Heart left ventricle (tissue), 16 donors: ENCODE data around the gene BAIAP2L2. TPM values are rescaled to one million over a fixed set of nuclear protein-coding genes. Genes with fewer than 3 reads are reported as not detected.

ENCODE experiments used
- ATAC-seq, 4 donors: fragments of 200-7000 bp; cut with Tn5 transposase; one replicate each; pipeline ENCODE4 v1.9.1; 2020 to 2022; ENCODE audit warnings: moderate library complexity in 4 of 4, mild to moderate bottlenecking in 3 of 4, moderate number of reproducible peaks in 1 of 4
- DNase-seq, 5 donors: peaks; one replicate each; pipeline ENCODE4 v3.0.0-alpha.2; 2020
- H3K27ac ChIP-seq, 12 donors: fragments of 200-600 bp; sonication (generic) in 4 of 12; one replicate each; pipeline versions ENCODE4 v1.5.0 to v1.8.0; 2016 to 2022; ENCODE audit warnings: mild to moderate bottlenecking in 2 of 12
- H3K27me3 ChIP-seq, 9 donors: fragments of 200-600 bp; sonication (generic) in 2 of 9; one replicate each; pipeline versions ENCODE4 v1.5.1 to v1.8.0; 2016 to 2022; ENCODE audit warnings: mild to moderate bottlenecking in 3 of 9
- H3K36me3 ChIP-seq, 9 donors: fragments of 200-600 bp; sonication (generic) in 2 of 9; one replicate each; pipeline versions ENCODE4 v1.5.0 to v1.8.0; 2018 to 2022; ENCODE audit warnings: mild to moderate bottlenecking in 2 of 9
- H3K4me1 ChIP-seq, 12 donors: fragments of 200-600 bp; sonication (generic) in 4 of 12; one replicate each; pipeline versions ENCODE4 v1.5.0 to v1.8.0; 2016 to 2022; ENCODE audit warnings: mild to moderate bottlenecking in 3 of 12
- H3K4me3 ChIP-seq, 12 donors: fragments of 200-600 bp; sonication (generic) in 4 of 12; one replicate each; pipeline versions ENCODE4 v1.5.0 to v1.8.0; 2017 to 2022; ENCODE audit warnings: mild to moderate bottlenecking in 9 of 12, moderate library complexity in 4 of 12
- H3K9me3 ChIP-seq, 12 donors: fragments of 200-600 bp; sonication (generic) in 4 of 12; one replicate each; pipeline versions ENCODE4 v1.5.0 to v1.8.0; 2016 to 2022; ENCODE audit warnings: mild to moderate bottlenecking in 1 of 12
- CTCF ChIP-seq, 12 donors: fragments of 200-600 bp; sonication (generic) in 4 of 12; IDR thresholded peaks; one replicate each; pipeline versions ENCODE4 v1.5.0 to v1.8.0; 2018 to 2022; ENCODE audit warnings: antibody characterized with exemption in 12 of 12, mild to moderate bottlenecking in 5 of 12
- POLR2A ChIP-seq, 2 donors: fragments of 450-650 bp; IDR thresholded peaks; one replicate each; pipeline ENCODE4 v1.6.1; 2017; ENCODE audit warnings: antibody characterized with exemption in 2 of 2, mild to moderate bottlenecking in 2 of 2, moderate library complexity in 2 of 2
- WGBS, 4 donors: extraction: QIAGEN DNeasy Blood & Tissue Kit in 2 of 4; methylation state at CpG; one replicate each; pipeline versions ENCODE4 v1.1.5 to v1.1.7; 2013 to 2018; 5-methylcytosine and 5-hydroxymethylcytosine counted together
- intact Hi-C, 10 donors: fragments of 100-400 bp; cut with DNase I; formaldehyde crosslinking; loops; one replicate each; pipeline versions ENCODE4 v1.11.1 to v1.14.2; 2022
- polyA plus RNA-seq, 2 donors: library from polyadenylated mRNA; stranded (reverse); fragments of 200-250 nt; gene quantifications; one replicate each; pipeline ENCODE4 v1.2.3, GENCODE V29; 2013
- total RNA-seq, 9 donors: library from RNA; depleted of rRNA in 2 of 9; stranded (reverse); fragments of >200 nt in 2 of 9; fragmentation: NEBNext Ultra II Directional in 3 of 9; extraction: Animal tissue kit (Norgen Biotek cat#: 25700) in 3 of 9; gene quantifications; one replicate each; pipeline versions ENCODE4 v1.1.0 to v1.2.4, GENCODE V29; 2016 to 2023
- donor health status: ischemic (EF 13 %, LVEDD 7.1; RV severe dilation, severe dysfunction).
- donor health status: healthy with polysubstance abuse.
- donor health status: DM: no; HTN: yes; CAD: no.
- donor health status: DM: no; HTN: no; CAD: no.
- donor health status: ischemic (EF 25% LVEDD 6.9; RV normal size, moderate dysfunction).
- donor health status: ischemic (EF 25% LVEDD 5.7; RV mildly dilated, moderate dysfunction).
- donor health status: healthy.
- donor health status: DM: yes; HTN: yes; CAD: no.
- donor health status: ischemic (EF 35%, LVEDD 5.7; RV mildly dilated, moderate dysfunction).
- donor health status: nonischemic (EF 11% LVEDD 7.7; RV severe dilation, severe dysfunction).
- donor health status: DM: yes; HTN: yes; CAD: no.
- donor health status: PGD.
- donor health status: ischemic (EF 29% LVEDD 5.4; RV normal size, mild dysfunction).
- donor health status: nonischemic (EF 23%, LVEDD 6.1; RV moderate dilation, normal function).

BAIAP2L2 gene
- total and polyA plus RNA-seq, 11 donors = 0.09 to 0.30 (median 0.22) TPM; not detected in 1

DNA sequence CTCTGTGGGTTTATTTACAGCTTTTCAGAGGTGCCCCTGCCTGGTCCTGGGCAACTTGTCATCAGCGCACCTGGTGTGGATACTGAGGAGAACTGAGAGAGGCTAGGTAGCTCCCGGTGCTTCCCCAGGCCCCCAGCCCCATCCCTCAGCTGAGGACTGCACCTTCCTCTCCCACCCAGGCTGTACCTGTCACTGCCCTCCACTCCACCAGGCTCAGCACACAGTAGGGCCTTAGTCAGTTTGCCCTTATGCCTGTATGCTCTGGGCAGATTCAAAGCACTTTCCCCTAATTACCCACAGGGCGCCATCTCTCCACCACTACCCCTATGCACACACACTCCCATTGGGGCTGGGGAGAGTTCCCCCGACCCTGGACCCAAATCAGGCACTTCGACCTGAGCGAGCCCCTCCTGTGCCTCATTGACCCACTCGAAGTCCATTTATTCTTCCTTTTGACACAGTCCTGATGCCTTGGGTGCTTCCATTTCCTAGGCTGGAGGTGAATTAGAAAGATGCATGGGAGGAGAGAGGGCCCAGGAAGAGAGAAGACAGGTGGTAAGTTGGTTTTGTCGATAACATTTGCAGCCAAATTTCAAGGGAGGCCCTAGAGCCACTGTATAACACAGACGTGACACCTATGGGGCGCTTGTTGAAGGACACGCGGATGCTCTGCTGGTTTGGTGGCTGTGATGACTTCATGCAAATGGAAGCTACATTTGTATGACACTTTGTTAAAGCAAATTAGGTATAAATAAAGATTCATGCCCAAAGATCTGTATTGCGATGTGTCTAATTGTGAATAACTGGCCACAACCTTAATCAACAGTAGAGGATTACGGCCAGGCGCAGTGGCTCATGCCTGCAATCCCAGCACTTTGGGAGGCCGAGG lies 67.1 kb downstream of the BAIAP2L2 start:
- no peak for ATAC-seq
- WGBS, 4 donors = 90 to 93% (median 92%) methylated on average over 16 of the region's 16 CpGs
- no peaks in the 10 kb centered on the region for H3K27me3 ChIP-seq
- no peak for DNase-seq
- H3K4me3 ChIP-seq = no peak overlapping the region
- no peaks in the 10 kb centered on the region for H3K9me3 ChIP-seq
- TF ChIP-seq POLR2A (IDR thresholded peaks at IDR 0.05) = no peak
- TF ChIP-seq CTCF (IDR thresholded peaks at IDR 0.05) = no peak
- intact Hi-C loops = no loop called here
- H3K27ac ChIP-seq = no peak overlapping the region
- H3K36me3 ChIP-seq = no peaks in the 10 kb centered on the region
- peaks cover 0 to 19% (median 1%) of the 10 kb centered on the region in 12 donors for H3K4me1 ChIP-seq

DNA sequence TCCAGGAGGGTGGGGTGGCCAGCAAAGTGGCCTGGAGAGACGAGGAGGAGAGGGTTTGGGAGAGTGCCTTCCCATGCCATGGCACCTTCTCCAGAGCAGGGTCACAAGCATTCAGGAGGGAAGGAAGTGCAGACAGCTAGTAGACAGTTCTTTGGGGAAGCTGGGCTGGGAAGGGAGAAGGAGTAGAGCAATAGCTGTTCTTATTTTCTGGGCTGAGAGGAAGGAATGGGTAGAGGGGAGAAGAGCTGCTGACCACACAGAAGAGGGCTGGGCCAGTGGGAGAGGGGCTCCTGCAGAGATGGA lies 68.0 kb downstream of the BAIAP2L2 start:
- intact Hi-C loops = no loop called here
- H3K9me3 ChIP-seq = no peaks in the 10 kb centered on the region
- H3K4me1 ChIP-seq = peaks cover 0 to 19% (median 1%) of the 10 kb centered on the region in 12 donors
- H3K4me3 ChIP-seq = no peak overlapping the region
- WGBS, 4 donors = 53 to 64% (median 62%) methylated on average over 1 of the region's 1 CpG
- no peaks in the 10 kb centered on the region for H3K36me3 ChIP-seq
- DNase-seq = no peak
- peak in 1 of 4 donors; percentile 23 for ATAC-seq
- TF ChIP-seq POLR2A (IDR thresholded peaks at IDR 0.05) = no peak
- no peak for TF ChIP-seq CTCF (IDR thresholded peaks at IDR 0.05)
- H3K27ac ChIP-seq = no peak overlapping the region
- no peaks in the 10 kb centered on the region for H3K27me3 ChIP-seq

DNA sequence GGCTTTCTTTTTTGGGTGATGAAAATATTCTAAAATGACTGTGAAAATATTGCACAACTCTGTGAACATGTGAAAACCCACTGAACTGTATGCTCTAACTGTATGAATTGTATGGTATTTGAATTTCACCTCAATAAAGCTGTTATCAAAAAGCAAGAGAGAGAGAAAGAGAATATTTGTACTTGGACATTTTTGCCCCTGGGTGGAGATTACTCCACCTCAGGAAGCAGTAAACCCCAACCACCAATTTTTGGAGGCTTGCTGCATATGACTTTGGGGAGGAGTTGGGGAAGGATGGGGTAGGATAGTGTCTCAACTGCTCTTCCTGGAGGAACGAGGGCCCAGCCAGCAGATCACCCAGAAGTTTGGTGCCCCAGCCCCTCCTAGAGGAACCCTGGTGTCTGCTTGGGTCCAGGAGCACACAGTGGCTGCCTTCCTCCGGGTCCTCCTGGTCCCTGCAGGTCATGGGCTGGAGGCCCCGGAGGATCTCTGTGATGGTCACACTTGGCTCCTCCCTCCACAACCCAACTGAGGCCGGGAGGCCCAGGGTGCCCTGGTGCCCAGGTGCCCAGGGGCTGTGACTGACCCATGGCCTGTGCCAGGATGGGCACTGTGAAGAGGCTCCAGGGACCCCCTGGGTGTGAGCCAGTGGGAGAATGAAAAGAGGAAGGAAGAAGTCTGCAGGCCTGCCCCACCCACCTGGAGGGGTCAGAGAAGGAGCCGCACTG lies 68.6 kb downstream of the BAIAP2L2 start:
- intact Hi-C loops = no loop called here
- WGBS, 4 donors = 68 to 87% (median 72%) methylated on average over 3 to 5 of the region's 5 CpGs
- ATAC-seq = peak in 1 of 4 donors; percentile 42

More for the DNA sequence above, 68.6 kb downstream of the BAIAP2L2 start:
- no peak overlapping the region for H3K27ac ChIP-seq
- no peaks in the 10 kb centered on the region for H3K27me3 ChIP-seq
- H3K4me3 ChIP-seq = no peak overlapping the region
- peak in 1 of 5 donors; percentile 31 for DNase-seq
- no peaks in the 10 kb centered on the region for H3K36me3 ChIP-seq
- no peaks in the 10 kb centered on the region for H3K9me3 ChIP-seq
- peaks cover 0 to 19% (median 1%) of the 10 kb centered on the region in 12 donors for H3K4me1 ChIP-seq
- TF ChIP-seq CTCF (IDR thresholded peaks at IDR 0.05) = no peak
- TF ChIP-seq POLR2A (IDR thresholded peaks at IDR 0.05) = no peak
